Measurements from ENCODE around the gene SPATA3.

SPATA3 gene

GRCh38 chr2:230968921-230969658 lies 26.8 kb upstream of the SPATA3 start:
- DNase-seq (ENCODE audit: low read depth): no peak
- H3K4me3 ChIP-seq (ENCODE audit: low read depth, low read length): no peak overlapping the region
- TF ChIP-seq CTCF (IDR thresholded peaks at IDR 0.05; ENCODE audit: low read depth, low read length, missing control alignments): no peak

GRCh38 chr2:230969659-230970015 lies 26.3 kb upstream of the SPATA3 start:
- no peak for TF ChIP-seq CTCF (IDR thresholded peaks at IDR 0.05; ENCODE audit: low read depth, low read length, missing control alignments)
- H3K4me3 ChIP-seq (ENCODE audit: low read depth, low read length): no peak overlapping the region
- DNase-seq (ENCODE audit: low read depth): no peak

- TF ChIP-seq CTCF (IDR thresholded peaks at IDR 0.05; ENCODE audit: low read depth, low read length, missing control alignments): no peak
- DNase-seq (ENCODE audit: low read depth): no peak
- no peak overlapping the region for H3K4me3 ChIP-seq (ENCODE audit: low read depth, low read length)
These were observed 23.9 kb upstream of the SPATA3 start for GRCh38 chr2:230972046-230972445.

- H3K4me3 ChIP-seq (ENCODE audit: low read depth, low read length): no peak overlapping the region
- TF ChIP-seq CTCF (IDR thresholded peaks at IDR 0.05; ENCODE audit: low read depth, low read length, missing control alignments): no peak
- DNase-seq (ENCODE audit: low read depth): peak; percentile 90
These were observed 21.6 kb upstream of the SPATA3 start for GRCh38 chr2:230974096-230974913.

- TF ChIP-seq CTCF (IDR thresholded peaks at IDR 0.05; ENCODE audit: low read depth, low read length, missing control alignments): no peak
- no peak for DNase-seq (ENCODE audit: low read depth)
- H3K4me3 ChIP-seq (ENCODE audit: low read depth, low read length): no peak overlapping the region; the same call in 1 of the 2 replicates
These were observed 20.0 kb upstream of the SPATA3 start for GRCh38 chr2:230975927-230976326.

- no peak for TF ChIP-seq CTCF (IDR thresholded peaks at IDR 0.05; ENCODE audit: low read depth, low read length, missing control alignments)
- DNase-seq (ENCODE audit: low read depth): peak; percentile 75
- no peak overlapping the region; the same call in 1 of the 2 replicates for H3K4me3 ChIP-seq (ENCODE audit: low read depth, low read length)
These were observed 19.2 kb upstream of the SPATA3 start for GRCh38 chr2:230976671-230977171.
